ENCODE measurements around the gene PCMTD2.

The PCMTD2 gene

GRCh38 chr20:64222851-64223525 is 32.6 kb upstream of the PCMTD2 start:
- Histone ChIP-seq H3K9me3 (ENCODE audit: control insufficient read depth, insufficient read depth, low read depth, low read length) (no peaks in the 10 kb centered on the region), H3K4me3 (ENCODE audit: low read depth, low read length) (no peak overlapping the region), H3K36me3 (ENCODE audit: control insufficient read depth in 2 of 2, insufficient read depth in 1 of 2, low read length in 2 of 2) (no peaks in the 10 kb centered on the region), H3K4me1 (ENCODE audit: control insufficient read depth, insufficient read depth, low read length) (no peaks in the 10 kb centered on the region), H3K27ac (ENCODE audit: extremely low read depth, low read depth, low read length) (no peak overlapping the region)
- POLR2A ChIA-PET = interaction anchor here (1.2 kb wide), 1 partner anchor 33 kb away, joined by 4 read pairs; the partner anchor contains the start of gene PCMTD2
- peak; percentile 50 for TF ChIP-seq EGR2 (tag by site-specific recombination; IDR thresholded peaks at IDR 0.05; ENCODE audit: low read depth)
- no peak for TF ChIP-seq ZBTB8A (tag by site-specific recombination; IDR thresholded peaks at IDR 0.05)
- no peak for TF ChIP-seq ZSCAN30 (tag by site-specific recombination; IDR thresholded peaks at IDR 0.05)
- TF ChIP-seq ZFHX2 (tag by site-specific recombination; conservative IDR thresholded peaks at IDR 0.05) = 0 out of 2 replicates have a peak, but pooled peaks have one; percentile 10
- CTCF ChIA-PET = interaction anchor here (0.7 to 1.2 kb wide), 4 partner anchors 11 to 39 kb away, joined by 3 read pairs; no protein-coding TSS in a partner anchor

DNA sequence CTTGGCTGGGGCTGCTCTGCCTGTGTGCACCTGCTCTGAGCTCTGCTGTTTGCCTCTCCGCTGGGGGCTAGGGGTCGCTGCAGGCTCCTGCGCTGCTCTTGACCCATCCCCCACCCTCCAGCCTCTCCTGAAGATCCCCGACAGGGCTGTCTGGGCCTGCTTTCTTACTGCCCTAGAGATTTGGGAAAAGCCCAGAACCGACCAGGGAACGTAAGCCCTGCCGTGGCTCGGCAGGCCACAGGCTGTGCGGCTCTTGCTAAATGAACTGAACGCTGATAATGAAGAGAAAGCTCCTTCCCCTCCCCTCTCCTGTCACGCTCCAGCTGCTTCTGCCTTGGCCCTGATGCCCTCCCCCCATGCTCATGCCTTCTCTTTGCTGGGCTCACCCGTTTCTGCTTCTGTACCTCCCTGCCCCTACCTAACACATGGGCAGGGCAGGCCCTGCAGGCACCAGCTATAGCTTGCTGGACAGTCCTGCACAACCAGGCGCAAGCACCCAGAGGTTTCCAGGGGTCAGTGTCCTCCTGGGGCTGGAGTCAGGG is 32.0 kb upstream of the PCMTD2 start:
- ChIA-PET CTCF (interaction anchor here (0.9 to 1.3 kb wide), 3 partner anchors 10 to 140 kb away, joined by 3 to 4 read pairs (median 4); partner anchors contain the start of gene LKAAEAR1), POLR2A (interaction anchor here (1.2 kb wide), 1 partner anchor 32 kb away, joined by 4 read pairs; the partner anchor contains the start of gene PCMTD2)
- Histone ChIP-seq H3K4me1 (ENCODE audit: control insufficient read depth, insufficient read depth, low read length) (no peaks in the 10 kb centered on the region), H3K4me3 (ENCODE audit: low read depth, low read length) (no peak overlapping the region), H3K36me3 (ENCODE audit: control insufficient read depth in 2 of 2, insufficient read depth in 1 of 2, low read length in 2 of 2) (no peaks in the 10 kb centered on the region), H3K27ac (ENCODE audit: extremely low read depth, low read depth, low read length) (no peak overlapping the region), H3K9me3 (ENCODE audit: control insufficient read depth, insufficient read depth, low read depth, low read length) (no peaks in the 10 kb centered on the region)
- no peak for TF ChIP-seq ZNF138 (tag by site-specific recombination; IDR thresholded peaks at IDR 0.05; ENCODE audit: borderline replicate concordance)
- TF ChIP-seq, protein P1, sequence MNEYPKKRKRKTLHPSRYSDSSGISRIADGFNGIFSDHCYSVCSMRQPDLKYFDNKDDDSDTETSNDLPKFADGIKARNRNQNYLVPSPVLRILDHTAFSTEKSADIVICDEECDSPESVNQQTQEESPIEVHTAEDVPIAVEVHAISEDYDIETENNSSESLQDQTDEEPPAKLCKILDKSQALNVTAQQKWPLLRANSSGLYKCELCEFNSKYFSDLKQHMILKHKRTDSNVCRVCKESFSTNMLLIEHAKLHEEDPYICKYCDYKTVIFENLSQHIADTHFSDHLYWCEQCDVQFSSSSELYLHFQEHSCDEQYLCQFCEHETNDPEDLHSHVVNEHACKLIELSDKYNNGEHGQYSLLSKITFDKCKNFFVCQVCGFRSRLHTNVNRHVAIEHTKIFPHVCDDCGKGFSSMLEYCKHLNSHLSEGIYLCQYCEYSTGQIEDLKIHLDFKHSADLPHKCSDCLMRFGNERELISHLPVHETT (tag by site-specific recombination; IDR thresholded peaks at IDR 0.05) = no peak
- TF ChIP-seq ZSCAN23 (tag by site-specific recombination; IDR thresholded peaks at IDR 0.05) = no peak
- TF ChIP-seq ZNF561 (tag by site-specific recombination; IDR thresholded peaks at IDR 0.05; ENCODE audit: borderline replicate concordance) = no peak; the same call in 1 of the 2 replicates
- no peak for TF ChIP-seq ZNF211 (tag by site-specific recombination; IDR thresholded peaks at IDR 0.05; ENCODE audit: low read depth)
- no peak for TF ChIP-seq ZNF529 (tag by site-specific recombination; IDR thresholded peaks at IDR 0.05; ENCODE audit: insufficient replicate concordance)
- no peak for TF ChIP-seq ZNF19 (tag by site-specific recombination; IDR thresholded peaks at IDR 0.05; ENCODE audit: low read depth)
- no peak for TF ChIP-seq YY1 (tag by site-specific recombination; IDR thresholded peaks at IDR 0.05)
- TF ChIP-seq ZNF596 (tag by site-specific recombination; IDR thresholded peaks at IDR 0.05) = no peak
- TF ChIP-seq ZNF248 (tag by site-specific recombination; IDR thresholded peaks at IDR 0.05) = no peak
- no peak for TF ChIP-seq ZNF23 (tag by site-specific recombination; IDR thresholded peaks at IDR 0.05; ENCODE audit: borderline replicate concordance)
- no peak for TF ChIP-seq ZNF423 (tag by site-specific recombination; IDR thresholded peaks at IDR 0.05)
- TF ChIP-seq, protein P2, sequence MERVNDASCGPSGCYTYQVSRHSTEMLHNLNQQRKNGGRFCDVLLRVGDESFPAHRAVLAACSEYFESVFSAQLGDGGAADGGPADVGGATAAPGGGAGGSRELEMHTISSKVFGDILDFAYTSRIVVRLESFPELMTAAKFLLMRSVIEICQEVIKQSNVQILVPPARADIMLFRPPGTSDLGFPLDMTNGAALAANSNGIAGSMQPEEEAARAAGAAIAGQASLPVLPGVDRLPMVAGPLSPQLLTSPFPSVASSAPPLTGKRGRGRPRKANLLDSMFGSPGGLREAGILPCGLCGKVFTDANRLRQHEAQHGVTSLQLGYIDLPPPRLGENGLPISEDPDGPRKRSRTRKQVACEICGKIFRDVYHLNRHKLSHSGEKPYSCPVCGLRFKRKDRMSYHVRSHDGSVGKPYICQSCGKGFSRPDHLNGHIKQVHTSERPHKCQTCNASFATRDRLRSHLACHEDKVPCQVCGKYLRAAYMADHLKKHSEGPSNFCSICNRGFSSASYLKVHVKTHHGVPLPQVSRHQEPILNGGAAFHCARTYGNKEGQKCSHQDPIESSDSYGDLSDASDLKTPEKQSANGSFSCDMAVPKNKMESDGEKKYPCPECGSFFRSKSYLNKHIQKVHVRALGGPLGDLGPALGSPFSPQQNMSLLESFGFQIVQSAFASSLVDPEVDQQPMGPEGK (tag by site-specific recombination; IDR thresholded peaks at IDR 0.05) = no peak
- peak; percentile 64 for TF ChIP-seq ZBTB17 (tag by site-specific recombination; IDR thresholded peaks at IDR 0.05)
- TF ChIP-seq CTCF (tag by site-specific recombination; IDR thresholded peaks at IDR 0.05) = peak; percentile 55
- TF ChIP-seq, protein P3, sequence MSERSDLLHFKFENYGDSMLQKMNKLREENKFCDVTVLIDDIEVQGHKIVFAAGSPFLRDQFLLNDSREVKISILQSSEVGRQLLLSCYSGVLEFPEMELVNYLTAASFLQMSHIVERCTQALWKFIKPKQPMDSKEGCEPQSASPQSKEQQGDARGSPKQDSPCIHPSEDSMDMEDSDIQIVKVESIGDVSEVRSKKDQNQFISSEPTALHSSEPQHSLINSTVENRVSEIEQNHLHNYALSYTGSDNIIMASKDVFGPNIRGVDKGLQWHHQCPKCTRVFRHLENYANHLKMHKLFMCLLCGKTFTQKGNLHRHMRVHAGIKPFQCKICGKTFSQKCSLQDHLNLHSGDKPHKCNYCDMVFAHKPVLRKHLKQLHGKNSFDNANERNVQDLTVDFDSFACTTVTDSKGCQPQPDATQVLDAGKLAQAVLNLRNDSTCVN (tag by site-specific recombination; optimal IDR thresholded peaks at IDR 0.05) = no peak
- TF ChIP-seq ZNF48 (tag by site-specific recombination; IDR thresholded peaks at IDR 0.05) = no peak
- TF ChIP-seq ZNF266 (tag by site-specific recombination; IDR thresholded peaks at IDR 0.05; ENCODE audit: low read depth) = no peak
- peak; percentile 76 for TF ChIP-seq ZIC2 (tag by site-specific recombination; IDR thresholded peaks at IDR 0.05)
- no peak for TF ChIP-seq HOXC10 (CRISPR knock-in tag; IDR thresholded peaks at IDR 0.05)
- no peak for TF ChIP-seq ZNF214 (tag by site-specific recombination; IDR thresholded peaks at IDR 0.05; ENCODE audit: borderline replicate concordance)
